Glomerular visceral epithelial cell (primary cell): ENCODE results near the gene STX18.

ENCODE experiments used
- DNase-seq: peaks from one replicate; pipeline ENCODE4 v3.0.0-alpha.2; 2016; ENCODE audit errors: extremely low spot score

Gene STX18

GRCh38 chr4:4406455-4407298 is 135.2 kb downstream of the STX18 start:
- peak; percentile 15 for DNase-seq

GRCh38 chr4:4405358-4405962 is 136.4 kb downstream of the STX18 start:
- DNase-seq, result no peak

- no peak for DNase-seq
These were observed 138.9 kb downstream of the STX18 start for GRCh38 chr4:4402966-4403365.

- no peak for DNase-seq
These were observed 140.8 kb downstream of the STX18 start for GRCh38 chr4:4401036-4401435.

- no peak for DNase-seq
These were observed 143.4 kb downstream of the STX18 start for GRCh38 chr4:4398430-4398829.

- DNase-seq, result no peak
These were observed 144.4 kb downstream of the STX18 start for GRCh38 chr4:4397441-4397819.

- DNase-seq, result no peak
These were observed 145.0 kb downstream of the STX18 start for GRCh38 chr4:4396628-4397440.

GRCh38 chr4:4395849-4396627 is 145.8 kb downstream of the STX18 start:
- no peak for DNase-seq

- no peak for DNase-seq
These were observed 146.5 kb downstream of the STX18 start for GRCh38 chr4:4395371-4395770.

- DNase-seq, result no peak
These were observed 147.2 kb downstream of the STX18 start for GRCh38 chr4:4394644-4395043.

- no peak for DNase-seq
These were observed 149.2 kb downstream of the STX18 start for GRCh38 chr4:4392501-4393183.

- DNase-seq, result no peak
These were observed 150.0 kb downstream of the STX18 start for GRCh38 chr4:4391866-4392265.

GRCh38 chr4:4390515-4391240 is 151.2 kb downstream of the STX18 start:
- DNase-seq, result no peak

GRCh38 chr4:4390046-4390445 is 151.8 kb downstream of the STX18 start:
- DNase-seq, result no peak

GRCh38 chr4:4388836-4389575 is 152.8 kb downstream of the STX18 start:
- DNase-seq, result no peak

GRCh38 chr4:4388311-4388790 is 153.5 kb downstream of the STX18 start:
- DNase-seq, result no peak

GRCh38 chr4:4387531-4388310 is 154.1 kb downstream of the STX18 start:
- DNase-seq, result no peak

GRCh38 chr4:4386736-4387392 is 155.0 kb downstream of the STX18 start, which contains the start of gene NSG1:
TSS of gene NSG1 (plus strand) at chr4:4387102. CDS start at chr4:4387630, 528 bp downstream.
- peak; percentile 16 for DNase-seq
